ENCODE measurements around the gene ASIP. TPM values are rescaled to one million over a fixed set of nuclear protein-coding genes. Genes with fewer than 3 reads are reported as not detected.
"Not testable (repeated sequence)": the region's sequence is repeated elsewhere in the genome, so short reads cannot be mapped to it uniquely, and the experiment has no call there.

ASIP gene
- total RNA-seq, 1 donor from 2014 or later, result not detected

- Histone ChIP-seq H3K9ac (ENCODE audit: low read length) (no peak overlapping the region), H4K20me1 (ENCODE audit: insufficient read depth, low read length) (peaks cover 57% of the 10 kb centered on the region), H3K36me3 (ENCODE audit: insufficient read depth, low read length) (peaks cover 5% of the 10 kb centered on the region), H3K4me3 (ENCODE audit: insufficient read depth, low read depth, low read length) (no peak overlapping the region), H3K9me3 (ENCODE audit: insufficient read depth, low read depth, low read length) (no peaks in the 10 kb centered on the region), H3K4me1 (ENCODE audit: insufficient read depth, low read length) (no peaks in the 10 kb centered on the region), H3K27ac (ENCODE audit: low read depth, low read length) (no peak overlapping the region), H2AFZ (ENCODE audit: low read depth, low read length) (no peak overlapping the region), H3K27me3 (ENCODE audit: insufficient read depth, low read length) (no peaks in the 10 kb centered on the region), H3K4me2 (ENCODE audit: low read length) (no peak overlapping the region), H3K79me2 (ENCODE audit: insufficient read depth, low read length) (peaks cover 28% of the 10 kb centered on the region)
- no peak for DNase-seq (ENCODE audit: low read depth)
- no peak for FAIRE-seq
- Mint-ChIP-seq H3K4me1 (ENCODE audit: low read depth, unreplicated experiment) (peaks cover 1% of the 10 kb centered on the region), H3K27ac (ENCODE audit: unreplicated experiment) (no peak overlapping the region), H3K36me3 (ENCODE audit: low read depth, unreplicated experiment) (peaks cover 52% of the 10 kb centered on the region), H3K27me3 (ENCODE audit: low read depth, unreplicated experiment) (no peaks in the 10 kb centered on the region), H3K9me3 (ENCODE audit: unreplicated experiment) (no peaks in the 10 kb centered on the region), H3K4me3 (ENCODE audit: unreplicated experiment) (no peak overlapping the region)
- TF ChIP-seq CTCF (IDR thresholded peaks at IDR 0.05; ENCODE audit: insufficient read depth, low read depth, low read length) (no peak), EZH2 (IDR thresholded peaks at IDR 0.05; ENCODE audit: insufficient read depth, low read length) (no peak)
These were observed 53.3 kb downstream of the ASIP start for GRCh38 chr20:34294563-34294962.

- no peak for DNase-seq (ENCODE audit: low read depth)
- peaks cover 3% of the 10 kb centered on the region for H3K36me3 ChIP-seq (ENCODE audit: insufficient read depth, low read length)
- FAIRE-seq, result no peak
- H3K9me3 ChIP-seq (ENCODE audit: insufficient read depth, low read depth, low read length), result no peaks in the 10 kb centered on the region
- Mint-ChIP-seq H3K9me3 (ENCODE audit: unreplicated experiment) (no peaks in the 10 kb centered on the region), H3K27ac (ENCODE audit: unreplicated experiment) (no peak overlapping the region), H3K4me1 (ENCODE audit: low read depth, unreplicated experiment) (peaks cover 1% of the 10 kb centered on the region), H3K27me3 (ENCODE audit: low read depth, unreplicated experiment) (no peaks in the 10 kb centered on the region), H3K4me3 (ENCODE audit: unreplicated experiment) (no peak overlapping the region), H3K36me3 (ENCODE audit: low read depth, unreplicated experiment) (peaks cover 45% of the 10 kb centered on the region)
- TF ChIP-seq EZH2 (IDR thresholded peaks at IDR 0.05; ENCODE audit: insufficient read depth, low read length), result no peak
- TF ChIP-seq CTCF (IDR thresholded peaks at IDR 0.05; ENCODE audit: insufficient read depth, low read depth, low read length), result no peak
- H4K20me1 ChIP-seq (ENCODE audit: insufficient read depth, low read length), result peaks cover 62% of the 10 kb centered on the region
- no peaks in the 10 kb centered on the region for H3K4me1 ChIP-seq (ENCODE audit: insufficient read depth, low read length)
- no peaks in the 10 kb centered on the region for H3K27me3 ChIP-seq (ENCODE audit: insufficient read depth, low read length)
- H3K4me2 ChIP-seq (ENCODE audit: low read length), result no peak overlapping the region
- no peak overlapping the region for H3K4me3 ChIP-seq (ENCODE audit: insufficient read depth, low read depth, low read length)
- peaks cover 33% of the 10 kb centered on the region for H3K79me2 ChIP-seq (ENCODE audit: insufficient read depth, low read length)
- no peak overlapping the region for H3K9ac ChIP-seq (ENCODE audit: low read length)
- H2AFZ ChIP-seq (ENCODE audit: low read depth, low read length), result no peak overlapping the region
- no peak overlapping the region for H3K27ac ChIP-seq (ENCODE audit: low read depth, low read length)
These were observed 54.1 kb downstream of the ASIP start for GRCh38 chr20:34295284-34295683.

GRCh38 chr20:34296468-34296867, 55.2 kb downstream of the ASIP start:
- no peak overlapping the region for H3K27ac Mint-ChIP-seq (ENCODE audit: unreplicated experiment)

GRCh38 chr20:34298294-34298784, 57.1 kb downstream of the ASIP start:
- DNase-seq (ENCODE audit: low read depth); H3K9me3 ChIP-seq (ENCODE audit: insufficient read depth, low read depth, low read length); FAIRE-seq; H3K4me2 ChIP-seq (ENCODE audit: low read length); H3K27ac Mint-ChIP-seq (ENCODE audit: unreplicated experiment); H3K27me3 ChIP-seq (ENCODE audit: insufficient read depth, low read length); H3K27me3 Mint-ChIP-seq (ENCODE audit: low read depth, unreplicated experiment); H3K4me3 ChIP-seq (ENCODE audit: insufficient read depth, low read depth, low read length); H3K4me1 ChIP-seq (ENCODE audit: insufficient read depth, low read length); H3K27ac ChIP-seq (ENCODE audit: low read depth, low read length); H3K9me3 Mint-ChIP-seq (ENCODE audit: unreplicated experiment); H2AFZ ChIP-seq (ENCODE audit: low read depth, low read length); H3K36me3 ChIP-seq (ENCODE audit: insufficient read depth, low read length); H3K9ac ChIP-seq (ENCODE audit: low read length); H3K4me3 Mint-ChIP-seq (ENCODE audit: unreplicated experiment): not testable (repeated sequence)
- peaks cover 28% of the 10 kb centered on the region for H3K36me3 Mint-ChIP-seq (ENCODE audit: low read depth, unreplicated experiment)
- H3K79me2 ChIP-seq (ENCODE audit: insufficient read depth, low read length), result peaks cover 59% of the 10 kb centered on the region
- peaks cover 10% of the 10 kb centered on the region for H3K4me1 Mint-ChIP-seq (ENCODE audit: low read depth, unreplicated experiment)
- peaks cover 62% of the 10 kb centered on the region for H4K20me1 ChIP-seq (ENCODE audit: insufficient read depth, low read length)

More at GRCh38 chr20:34296468-34296867, 55.2 kb downstream of the ASIP start:
- Histone ChIP-seq H3K79me2 (ENCODE audit: insufficient read depth, low read length) (peaks cover 45% of the 10 kb centered on the region), H3K36me3 (ENCODE audit: insufficient read depth, low read length) (peaks cover 3% of the 10 kb centered on the region), H3K9me3 (ENCODE audit: insufficient read depth, low read depth, low read length) (no peaks in the 10 kb centered on the region), H3K4me3 (ENCODE audit: insufficient read depth, low read depth, low read length) (no peak overlapping the region), H2AFZ (ENCODE audit: low read depth, low read length) (no peak overlapping the region), H3K9ac (ENCODE audit: low read length) (no peak overlapping the region), H3K27me3 (ENCODE audit: insufficient read depth, low read length) (no peaks in the 10 kb centered on the region), H3K4me2 (ENCODE audit: low read length) (no peak overlapping the region), H3K27ac (ENCODE audit: low read depth, low read length) (no peak overlapping the region), H3K4me1 (ENCODE audit: insufficient read depth, low read length) (no peaks in the 10 kb centered on the region), H4K20me1 (ENCODE audit: insufficient read depth, low read length) (peaks cover 70% of the 10 kb centered on the region)
- no peaks in the 10 kb centered on the region for H3K9me3 Mint-ChIP-seq (ENCODE audit: unreplicated experiment)
- FAIRE-seq, result no peak
- H3K4me3 Mint-ChIP-seq (ENCODE audit: unreplicated experiment), result no peak overlapping the region
- TF ChIP-seq CTCF (IDR thresholded peaks at IDR 0.05; ENCODE audit: insufficient read depth, low read depth, low read length) (no peak), EZH2 (IDR thresholded peaks at IDR 0.05; ENCODE audit: insufficient read depth, low read length) (no peak)
- H3K27me3 Mint-ChIP-seq (ENCODE audit: low read depth, unreplicated experiment), result no peaks in the 10 kb centered on the region
- peaks cover 5% of the 10 kb centered on the region for H3K4me1 Mint-ChIP-seq (ENCODE audit: low read depth, unreplicated experiment)
- DNase-seq (ENCODE audit: low read depth), result no peak
- peaks cover 37% of the 10 kb centered on the region for H3K36me3 Mint-ChIP-seq (ENCODE audit: low read depth, unreplicated experiment)
